ENCODE data around the gene CKLF. TPM values are rescaled to one million over a fixed set of nuclear protein-coding genes. Genes with fewer than 3 reads are reported as not detected.
"Not testable (repeated sequence)": the region's sequence is repeated elsewhere in the genome, so short reads cannot be mapped to it uniquely, and the experiment has no call there.

CKLF gene
- total RNA-seq, 2 donors from 2014 or later: 20.5 to 28.3 TPM

- no peak overlapping the region for H3K27ac ChIP-seq
- intact Hi-C loops (cut with DNase I): no loop called here
- DNase-seq (ENCODE audit: low spot score): no peak
- no peak overlapping the region for H3K4me3 ChIP-seq
- H3K9me3 ChIP-seq: no peaks in the 10 kb centered on the region
- TF ChIP-seq POLR2A (IDR thresholded peaks at IDR 0.05): no peak
- no peak for TF ChIP-seq POLR2AphosphoS5 (IDR thresholded peaks at IDR 0.05)
- TF ChIP-seq, protein P1, sequence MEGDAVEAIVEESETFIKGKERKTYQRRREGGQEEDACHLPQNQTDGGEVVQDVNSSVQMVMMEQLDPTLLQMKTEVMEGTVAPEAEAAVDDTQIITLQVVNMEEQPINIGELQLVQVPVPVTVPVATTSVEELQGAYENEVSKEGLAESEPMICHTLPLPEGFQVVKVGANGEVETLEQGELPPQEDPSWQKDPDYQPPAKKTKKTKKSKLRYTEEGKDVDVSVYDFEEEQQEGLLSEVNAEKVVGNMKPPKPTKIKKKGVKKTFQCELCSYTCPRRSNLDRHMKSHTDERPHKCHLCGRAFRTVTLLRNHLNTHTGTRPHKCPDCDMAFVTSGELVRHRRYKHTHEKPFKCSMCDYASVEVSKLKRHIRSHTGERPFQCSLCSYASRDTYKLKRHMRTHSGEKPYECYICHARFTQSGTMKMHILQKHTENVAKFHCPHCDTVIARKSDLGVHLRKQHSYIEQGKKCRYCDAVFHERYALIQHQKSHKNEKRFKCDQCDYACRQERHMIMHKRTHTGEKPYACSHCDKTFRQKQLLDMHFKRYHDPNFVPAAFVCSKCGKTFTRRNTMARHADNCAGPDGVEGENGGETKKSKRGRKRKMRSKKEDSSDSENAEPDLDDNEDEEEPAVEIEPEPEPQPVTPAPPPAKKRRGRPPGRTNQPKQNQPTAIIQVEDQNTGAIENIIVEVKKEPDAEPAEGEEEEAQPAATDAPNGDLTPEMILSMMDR (IDR thresholded peaks at IDR 0.05): no peak
- WGBS: 97% methylated on average over 4 of the region's 4 CpGs
- H3K27me3 ChIP-seq (replicated peaks; ENCODE audit: insufficient read depth): no peaks in the 10 kb centered on the region
- H3K4me1 ChIP-seq (replicated peaks): no peaks in the 10 kb centered on the region
- no peaks in the 10 kb centered on the region for H3K36me3 ChIP-seq
Measured at GRCh38 chr16:66591018-66591417, 38.6 kb downstream of the CKLF start.

- no peak overlapping the region for H3K27ac ChIP-seq
- H3K36me3 ChIP-seq: no peaks in the 10 kb centered on the region
- no peak overlapping the region for H3K4me3 ChIP-seq
- TF ChIP-seq, protein P1 (IDR thresholded peaks at IDR 0.05): no peak
- TF ChIP-seq POLR2A (IDR thresholded peaks at IDR 0.05) (no peak), POLR2AphosphoS5 (IDR thresholded peaks at IDR 0.05) (no peak)
- intact Hi-C loops (cut with DNase I): no loop called here
- H3K4me1 ChIP-seq (replicated peaks): no peaks in the 10 kb centered on the region
- no peaks in the 10 kb centered on the region for H3K27me3 ChIP-seq (replicated peaks; ENCODE audit: insufficient read depth)
- WGBS: 87% methylated on average over 3 of the region's 3 CpGs
- DNase-seq (ENCODE audit: low spot score): no peak
- no peaks in the 10 kb centered on the region for H3K9me3 ChIP-seq
Measured at GRCh38 chr16:66592241-66592640, 39.9 kb downstream of the CKLF start.

DNA sequence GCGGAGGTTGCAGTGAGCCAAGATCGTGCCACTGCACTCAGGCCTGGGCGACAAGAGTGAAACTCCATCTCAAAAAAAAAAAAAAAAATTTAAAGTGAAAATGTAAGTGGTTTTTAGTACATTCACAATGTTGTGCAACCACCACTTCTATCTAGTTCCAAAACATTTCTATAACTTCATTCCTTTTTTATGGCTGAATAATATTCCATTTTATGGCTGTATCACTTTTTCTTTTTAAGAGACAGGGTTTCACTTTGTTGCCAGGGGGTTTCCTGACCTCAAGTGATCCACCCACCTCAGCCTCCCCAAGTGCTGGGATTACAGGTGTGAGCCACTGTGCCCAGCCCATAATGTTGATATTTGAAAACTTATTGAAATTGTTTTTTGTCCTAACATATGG lies 40.4 kb downstream of the CKLF start:
- no peak for DNase-seq (ENCODE audit: low spot score)
- WGBS: 99% methylated on average over 3 of the region's 3 CpGs
- no peaks in the 10 kb centered on the region for H3K4me1 ChIP-seq (replicated peaks)
- H3K9me3 ChIP-seq: no peaks in the 10 kb centered on the region
- TF ChIP-seq POLR2A (IDR thresholded peaks at IDR 0.05) (no peak), POLR2AphosphoS5 (IDR thresholded peaks at IDR 0.05) (no peak)
- TF ChIP-seq, protein P1 (IDR thresholded peaks at IDR 0.05): no peak
- H3K36me3 ChIP-seq: no peaks in the 10 kb centered on the region
- H3K27ac ChIP-seq: no peak overlapping the region
- no peak overlapping the region for H3K4me3 ChIP-seq
- intact Hi-C loops (cut with DNase I): no loop called here
- no peaks in the 10 kb centered on the region for H3K27me3 ChIP-seq (replicated peaks; ENCODE audit: insufficient read depth)

GRCh38 chr16:66594739-66595138 lies 42.4 kb downstream of the CKLF start:
- Histone ChIP-seq H3K4me3 (no peak overlapping the region), H3K9me3 (no peaks in the 10 kb centered on the region), H3K4me1 (replicated peaks) (no peaks in the 10 kb centered on the region), H3K36me3 (no peaks in the 10 kb centered on the region), H3K27me3 (replicated peaks; ENCODE audit: insufficient read depth) (no peaks in the 10 kb centered on the region), H3K27ac (no peak overlapping the region)
- WGBS: 79% methylated on average over 7 of the region's 7 CpGs
- no peak for DNase-seq (ENCODE audit: low spot score)
- TF ChIP-seq POLR2A (IDR thresholded peaks at IDR 0.05) (no peak), POLR2AphosphoS5 (IDR thresholded peaks at IDR 0.05) (no peak)
- TF ChIP-seq, protein P1 (IDR thresholded peaks at IDR 0.05): no peak
- intact Hi-C loops (cut with DNase I): no loop called here

DNA sequence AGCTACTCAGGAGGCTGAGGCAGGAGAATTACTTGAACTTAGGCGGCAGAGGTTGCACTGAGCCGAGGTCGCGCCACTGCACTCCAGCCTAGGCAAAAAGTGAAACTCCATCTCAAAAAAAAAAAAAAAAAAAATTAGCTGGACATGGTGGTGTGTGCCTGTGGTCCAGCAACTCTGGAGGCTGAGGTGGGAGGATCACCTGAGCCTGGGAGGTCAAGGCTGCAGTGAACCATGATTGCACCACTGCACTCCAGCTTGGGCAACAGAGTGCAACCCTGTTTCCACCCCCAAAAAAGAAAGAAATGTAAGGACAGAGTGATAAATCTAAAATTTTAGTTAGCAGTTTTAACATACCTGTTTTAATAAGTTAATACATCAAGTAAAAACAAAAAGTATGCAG lies 44.2 kb downstream of the CKLF start:
- H3K27me3 ChIP-seq (replicated peaks; ENCODE audit: insufficient read depth); H3K4me3 ChIP-seq; intact Hi-C loops (cut with DNase I); H3K9me3 ChIP-seq; H3K36me3 ChIP-seq; DNase-seq (ENCODE audit: low spot score); H3K27ac ChIP-seq; H3K4me1 ChIP-seq (replicated peaks): not testable (repeated sequence)
- WGBS: 96% methylated on average over 4 of the region's 4 CpGs
